HG03139 (cell line): ENCODE results near the gene WNK1.
A peak's percentile ranks its signal among the peaks of the same experiment; 100 is the strongest.

Experiments used
- ATAC-seq: cut with Tn5 transposase; IDR thresholded peaks from one replicate; pipeline ENCODE4 v1.9.1; 2021; ENCODE audit not compliant: unreplicated experiment

The WNK1 gene

DNA sequence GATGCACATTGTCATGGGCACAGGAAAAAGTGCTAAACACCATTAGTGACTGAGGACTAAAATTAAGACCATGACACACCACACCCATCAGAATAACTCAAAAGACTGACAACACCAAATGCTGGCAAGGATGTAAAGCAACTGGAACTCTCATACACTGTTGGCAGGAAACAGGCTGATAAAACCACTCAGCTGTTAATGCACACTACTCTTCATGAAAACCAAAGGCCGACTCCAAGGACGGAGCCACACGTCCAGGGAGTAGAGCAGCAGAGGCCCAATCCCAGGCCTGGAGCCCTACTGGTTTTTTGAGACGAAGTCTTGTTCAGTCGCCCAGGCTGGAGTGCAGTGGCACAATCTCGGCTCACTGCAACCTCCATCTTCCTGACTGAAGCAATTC lies 190.7 kb downstream of the WNK1 start:
- ATAC-seq: no peak

DNA sequence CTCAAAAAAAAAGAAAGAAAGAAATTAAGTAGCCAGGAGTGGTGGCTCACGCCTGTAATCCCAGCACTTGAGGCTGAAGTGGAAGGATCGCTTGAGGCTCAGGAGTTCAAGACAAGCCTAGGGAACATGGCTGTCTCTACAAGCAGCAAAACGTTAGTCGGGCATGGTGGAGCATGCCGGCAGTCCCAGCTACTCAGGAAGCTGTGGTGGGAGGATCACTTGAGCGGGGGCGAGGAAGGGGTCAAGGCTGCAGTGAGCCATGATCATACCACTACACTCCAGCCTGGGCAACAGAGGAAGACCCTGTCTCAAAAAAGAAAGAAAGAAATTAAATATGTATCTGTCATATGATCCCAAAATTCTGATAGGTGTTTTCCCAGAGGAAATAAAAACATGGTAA lies 191.8 kb downstream of the WNK1 start:
- ATAC-seq: no peak

- no peak for ATAC-seq
Measured at GRCh38 chr12:946212-946611, 193.8 kb downstream of the WNK1 start.

- ATAC-seq: no peak
Measured at GRCh38 chr12:946631-947030, 194.3 kb downstream of the WNK1 start.

- ATAC-seq: no peak
Measured at GRCh38 chr12:948238-948637, 195.9 kb downstream of the WNK1 start.

DNA sequence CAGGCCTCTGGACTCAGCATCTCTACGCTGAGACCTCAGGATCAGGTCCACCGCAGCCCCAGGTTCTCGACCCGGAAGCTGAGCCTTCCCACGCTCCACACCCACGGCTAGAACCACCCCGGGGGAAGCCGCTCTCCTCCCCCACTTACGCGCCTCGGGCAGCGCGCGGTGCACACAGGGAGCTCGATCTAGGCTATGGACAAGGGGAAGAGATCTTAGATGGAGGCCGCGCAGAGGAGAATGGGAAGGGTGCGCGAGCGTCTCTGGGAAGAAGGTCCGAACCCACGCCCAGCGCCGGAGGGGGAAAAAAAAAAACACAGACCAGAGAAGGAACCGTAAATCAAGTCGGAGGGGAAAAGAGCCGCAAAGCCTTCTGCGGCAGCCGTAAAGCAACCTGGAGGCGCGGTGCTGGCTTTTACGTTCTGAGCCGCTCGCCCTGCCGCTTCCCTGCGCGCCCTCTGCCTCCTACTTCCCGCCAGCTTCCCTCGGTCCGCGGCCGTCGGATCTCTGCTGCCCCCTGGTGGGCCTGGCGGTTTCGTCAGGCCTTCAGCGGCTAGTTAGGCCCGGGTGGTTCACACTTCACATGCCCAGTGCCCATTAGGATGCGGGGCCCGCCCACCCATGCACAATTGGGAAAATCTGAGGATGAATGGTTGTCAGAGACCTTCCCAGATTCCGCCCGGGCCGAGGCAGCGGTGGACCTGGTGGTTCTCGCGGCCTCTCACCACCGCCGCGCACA lies 197.2 kb downstream of the WNK1 start, which contains the start of gene RAD52:
Gene RAD52, minus strand, starts transcription at position 242 of the 739 bp plus-strand sequence. CDS start 16,636 bp downstream, outside the sequence.
- ATAC-seq: peak; percentile 77

GRCh38 chr12:951176-951575 lies 198.8 kb downstream of the WNK1 start:
- no peak for ATAC-seq

GRCh38 chr12:953776-954175 lies 201.4 kb downstream of the WNK1 start:
- no peak for ATAC-seq

GRCh38 chr12:954741-955140 lies 202.4 kb downstream of the WNK1 start:
- no peak for ATAC-seq

DNA sequence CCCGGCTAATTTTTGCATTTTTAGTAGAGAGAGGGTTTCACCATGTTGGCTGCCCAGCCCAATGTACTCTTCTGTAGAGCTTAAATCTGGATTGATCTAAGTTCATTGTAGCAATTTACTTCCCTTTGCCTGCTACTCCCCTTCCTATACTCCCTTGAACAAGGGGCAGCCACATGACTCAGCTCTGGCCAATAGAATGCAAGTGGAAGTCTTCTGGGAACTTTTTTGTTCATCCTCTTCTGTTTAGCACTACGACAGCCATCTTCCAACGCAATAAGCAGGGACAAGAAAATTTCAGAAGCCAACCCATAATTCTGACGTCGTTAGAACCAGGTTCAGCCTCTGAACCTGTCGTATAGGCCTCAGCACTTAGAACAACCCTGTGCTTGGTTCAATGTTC lies 203.6 kb downstream of the WNK1 start:
- no peak for ATAC-seq

DNA sequence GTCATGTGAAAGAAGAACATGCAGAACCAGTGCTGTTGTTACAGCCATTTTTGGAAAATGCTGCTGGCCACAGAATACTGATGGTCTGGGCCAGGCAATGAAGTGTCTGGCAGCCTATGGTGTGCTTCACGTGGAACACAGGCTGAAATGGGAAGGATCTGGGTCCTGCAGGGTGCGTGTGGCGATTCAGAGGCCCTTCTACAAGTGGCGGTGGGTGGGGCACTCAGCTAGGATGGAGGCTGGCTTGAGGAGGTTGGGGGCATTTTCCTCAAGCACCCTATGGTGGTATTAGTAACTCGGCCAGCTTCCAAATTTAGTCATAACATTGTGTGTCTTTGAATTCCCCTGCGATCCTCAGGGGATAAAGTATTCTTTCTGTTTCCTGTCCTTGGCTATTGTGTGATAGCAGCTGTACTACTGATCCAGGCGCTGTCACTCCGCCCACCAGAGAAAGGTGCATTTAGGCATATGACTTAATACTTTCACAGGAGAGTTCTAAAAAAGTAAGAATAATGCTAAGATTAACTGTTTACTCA lies 206.3 kb downstream of the WNK1 start:
- ATAC-seq: peak; percentile 60
